H9 (cell line): ENCODE results near the gene RASA3. TPM values are rescaled to one million over a fixed set of nuclear protein-coding genes. Genes with fewer than 3 reads are reported as not detected.

Source experiments
- DNase-seq: peaks from one replicate; pipeline ENCODE4 v3.0.0-alpha.2; 2017
- H2AFZ ChIP-seq: one replicate; pipeline ENCODE4 v1.6.1; 2013; ENCODE audit warnings: mild to moderate bottlenecking, low read length, control low read depth, moderate library complexity
- H2AK5ac ChIP-seq: 2 replicates; pipeline ENCODE4 v1.6.1; 2013; ENCODE audit warnings: low read length, control low read depth, mixed read lengths; ENCODE audit not compliant: insufficient read length
- H2BK120ac ChIP-seq: one replicate; pipeline ENCODE4 v1.6.1; 2013; ENCODE audit warnings: low read depth, mild to moderate bottlenecking, low read length, control low read depth, inconsistent platforms; ENCODE audit not compliant: poor library complexity, severe bottlenecking
- H2BK12ac ChIP-seq: 2 replicates; pipeline ENCODE4 v1.6.1; 2013; ENCODE audit warnings: low read length, control low read depth, mixed read lengths, low read depth; ENCODE audit not compliant: insufficient read length
- H2BK15ac ChIP-seq: 2 replicates; pipeline ENCODE4 v1.6.1; 2013; ENCODE audit warnings: low read depth, low read length, control low read depth
- H2BK20ac ChIP-seq: one replicate; pipeline ENCODE4 v1.6.1; 2013; ENCODE audit warnings: low read depth, mild to moderate bottlenecking, low read length, control low read depth, inconsistent platforms; ENCODE audit not compliant: poor library complexity, severe bottlenecking
- H2BK5ac ChIP-seq: 2 replicates; pipeline ENCODE4 v1.6.1; 2013; ENCODE audit warnings: low read length, control low read depth, mixed read lengths; ENCODE audit not compliant: insufficient read length
- H3K14ac ChIP-seq: 2 replicates; pipeline ENCODE4 v1.6.1; 2013; ENCODE audit warnings: low read length, control low read depth; ENCODE audit not compliant: insufficient read depth
- H3K18ac ChIP-seq: 2 replicates; pipeline ENCODE4 v1.6.1; 2013; ENCODE audit warnings: low read depth, mild to moderate bottlenecking, mixed read lengths, low read length, control low read depth; ENCODE audit not compliant: insufficient read length
- H3K23ac ChIP-seq: 2 replicates; pipeline ENCODE4 v1.6.1; 2013; ENCODE audit warnings: low read length, control low read depth, mixed read lengths, low read depth; ENCODE audit not compliant: insufficient read length
- H3K23me2 ChIP-seq: 2 replicates; pipeline ENCODE4 v1.6.1; 2013; ENCODE audit warnings: low read depth, mild to moderate bottlenecking, mixed read lengths, low read length, control low read depth; ENCODE audit not compliant: insufficient read length, poor library complexity, severe bottlenecking
- H3K27ac ChIP-seq: 2 replicates; pipeline ENCODE4 v1.5.1; 2013; ENCODE audit warnings: low read length, control low read depth, mixed read lengths, low read depth; ENCODE audit not compliant: insufficient read length
- H3K27me3 ChIP-seq: 2 replicates; pipeline ENCODE4 v1.6.1; 2013; ENCODE audit warnings: low read length, control low read depth, inconsistent platforms; ENCODE audit not compliant: insufficient read depth
- H3K4ac ChIP-seq: 2 replicates; pipeline ENCODE4 v1.6.1; 2013; ENCODE audit warnings: low read depth, mild to moderate bottlenecking, control low read depth, inconsistent platforms, low read length, moderate library complexity
- H3K4me1 ChIP-seq: 2 replicates; pipeline ENCODE4 v1.6.1; 2013; ENCODE audit warnings: low read length, control low read depth, inconsistent platforms; ENCODE audit not compliant: insufficient read depth
- H3K4me2 ChIP-seq: 2 replicates; pipeline ENCODE4 v1.6.1; 2013; ENCODE audit warnings: low read length, control low read depth, mixed read lengths; ENCODE audit not compliant: insufficient read length, insufficient read depth
- H3K56ac ChIP-seq: 2 replicates; pipeline ENCODE4 v1.6.1; 2013; ENCODE audit warnings: low read depth, mild to moderate bottlenecking, mixed read lengths, low read length, control low read depth; ENCODE audit not compliant: insufficient read length
- H3K79me1 ChIP-seq: 2 replicates; pipeline ENCODE4 v1.6.1; 2013; ENCODE audit warnings: low read depth, mild to moderate bottlenecking, moderate library complexity, low read length, control low read depth, inconsistent platforms; ENCODE audit not compliant: insufficient read depth, poor library complexity, severe bottlenecking
- H3K79me2 ChIP-seq: 2 replicates; pipeline ENCODE4 v1.6.1; 2013; ENCODE audit warnings: low read length, control low read depth, inconsistent platforms; ENCODE audit not compliant: insufficient read depth
- H3K9ac ChIP-seq: 2 replicates; pipeline ENCODE4 v1.6.1; 2013; ENCODE audit warnings: low read length, control low read depth, mixed read lengths; ENCODE audit not compliant: insufficient read length; ENCODE audit errors: extremely low read depth
- H3K9me3 ChIP-seq: one replicate; pipeline ENCODE4 v1.6.1; 2013; ENCODE audit warnings: low read depth, low read length, inconsistent platforms; ENCODE audit not compliant: control insufficient read depth
- H3T11ph ChIP-seq: one replicate; pipeline ENCODE4 v1.6.1; 2013; ENCODE audit warnings: mild to moderate bottlenecking, low read length, control low read depth, inconsistent platforms
- H4K20me1 ChIP-seq: one replicate; pipeline ENCODE4 v1.6.1; 2013; ENCODE audit not compliant: control insufficient read depth, insufficient read length, insufficient read depth
- H4K5ac ChIP-seq: 2 replicates; pipeline ENCODE4 v1.6.1; 2013; ENCODE audit warnings: low read depth, mild to moderate bottlenecking, mixed read lengths, low read length, control low read depth; ENCODE audit not compliant: insufficient read length
- H4K8ac ChIP-seq: replicated peaks from 2 replicates; pipeline ENCODE4 v1.6.1; 2013; ENCODE audit warnings: low read length, control low read depth, mixed read lengths, low read depth; ENCODE audit not compliant: insufficient read length
- H4K91ac ChIP-seq: 2 replicates; pipeline ENCODE4 v1.6.1; 2013; ENCODE audit warnings: low read depth, mild to moderate bottlenecking, moderate library complexity, mixed read lengths, low read length, control low read depth; ENCODE audit not compliant: insufficient read length
- H3K27ac Mint-ChIP-seq, 3 experiments: 2 replicates in 2 of 3; 3 replicates in 1 of 3; pipeline ENCODE4 v1.8.0; 2020 to 2021; ENCODE audit warnings: mixed read lengths in 3 of 3, mild to moderate bottlenecking in 1 of 3, moderate library complexity in 1 of 3
- H3K27me3 Mint-ChIP-seq: 2 replicates; pipeline ENCODE4 v1.8.0; 2021; ENCODE audit warnings: low read depth, mild to moderate bottlenecking, moderate library complexity, mixed read lengths
- H3K36me3 Mint-ChIP-seq, 3 experiments: 2 replicates in 2 of 3; 3 replicates in 1 of 3; pipeline ENCODE4 v1.8.0; 2020 to 2021; ENCODE audit warnings: low read depth in 3 of 3, mixed read lengths in 3 of 3; ENCODE audit not compliant: insufficient read depth in 1 of 3
- H3K4me1 Mint-ChIP-seq, 2 experiments: 2 replicates each; pipeline ENCODE4 v1.8.0; 2020; ENCODE audit warnings: mixed read lengths in 2 of 2
- H3K4me3 Mint-ChIP-seq, 2 experiments: 2 replicates in 1 of 2; 3 replicates in 1 of 2; pipeline ENCODE4 v1.8.0; 2020 to 2021; ENCODE audit warnings: mild to moderate bottlenecking in 2 of 2, mixed read lengths in 2 of 2, moderate library complexity in 1 of 2
- H3K9me3 Mint-ChIP-seq, 2 experiments: 2 replicates in 1 of 2; 3 replicates in 1 of 2; pipeline ENCODE4 v1.8.0; 2020; ENCODE audit warnings: mild to moderate bottlenecking in 2 of 2, mixed read lengths in 2 of 2, moderate library complexity in 1 of 2
- WGBS: extraction: QIAGEN DNeasy Blood & Tissue Kit; methylation state at CpG from one replicate; pipeline ENCODE4 v1.1.7; 2013; ENCODE audit warnings: missing lambda C conversion rate, low lambda C conversion rate, mixed read lengths; ENCODE audit not compliant: insufficient read length; ENCODE audit errors: extremely low coverage; 5-methylcytosine and 5-hydroxymethylcytosine counted together
- total RNA-seq: library from RNA; stranded (reverse); gene quantifications from 2 replicates; pipeline ENCODE4 v1.2.1, GENCODE V29; 2021
- TF ChIP-seq, protein P1 (sequence below): fragments of 200-600 bp; sonication (generic); conservative IDR thresholded peaks from 3 replicates; pipeline ENCODE4 v1.8.0; 2021; ENCODE audit warnings: antibody characterized with exemption, mild to moderate bottlenecking

RASA3 gene
- total RNA-seq, 1 experiment from 2014 or later, result 12.3 TPM

DNA sequence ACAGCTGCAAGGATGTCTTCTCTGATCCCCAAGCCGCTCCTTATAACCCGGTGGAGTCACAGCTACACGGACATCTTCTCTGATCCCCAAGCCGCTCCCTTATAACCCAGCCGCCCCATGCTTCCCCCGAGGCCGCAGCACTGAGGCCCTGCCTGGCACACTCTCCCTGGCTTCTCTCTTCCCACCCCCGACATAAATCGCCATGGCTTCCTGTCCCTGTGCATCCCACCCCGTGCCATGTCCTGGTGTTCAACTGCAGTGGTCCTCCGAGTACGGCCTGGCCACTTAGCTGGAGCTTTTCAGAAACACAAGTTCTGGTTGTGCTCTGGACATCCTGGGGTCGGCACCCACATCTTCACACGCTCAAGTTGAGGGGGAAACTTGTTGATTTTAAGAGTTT, 60.4 kb downstream of the RASA3 start:
- Histone ChIP-seq H3K23me2 (no peaks in the 10 kb centered on the region), H3K56ac (no peak overlapping the region), H2BK12ac (no peak overlapping the region), H3T11ph (no peak overlapping the region), H3K9me3 (no peaks in the 10 kb centered on the region), H3K18ac (no peak overlapping the region), H4K20me1 (no peaks in the 10 kb centered on the region), H4K5ac (no peak overlapping the region), H3K9ac (no peak overlapping the region), H2AK5ac (no peak overlapping the region), H2AFZ (no peak overlapping the region), H4K8ac (no peak overlapping the region), H2BK5ac (no peak overlapping the region), H3K14ac (no peak overlapping the region; the same call in 1 of the 2 replicates), H3K23ac (no peak overlapping the region), H3K79me1 (no peaks in the 10 kb centered on the region), H2BK20ac (no peak overlapping the region), H3K4ac (no peak overlapping the region), H3K79me2 (no peaks in the 10 kb centered on the region), H3K27ac (no peak overlapping the region), H2BK15ac (no peak overlapping the region), H3K4me2 (no peak overlapping the region), H4K91ac (no peak overlapping the region), H3K4me1 (no peaks in the 10 kb centered on the region), H3K27me3 (no peaks in the 10 kb centered on the region), H2BK120ac (no peak overlapping the region)
- Mint-ChIP-seq H3K27ac (peak overlapping the region in 2 of 3 experiments; percentile 59 to 85; a peak in 3 of 7 replicates), H3K27me3 (peaks cover 2% of the 10 kb centered on the region; the same call in 1 of the 2 replicates), H3K36me3 (peaks cover 6 to 9% (median 7%) of the 10 kb centered on the region in 3 experiments; a peak in 6 of 7 replicates), H3K9me3 (peaks cover 4 to 5% of the 10 kb centered on the region in 2 experiments; a peak in 4 of 5 replicates), H3K4me1 (peaks cover 13 to 20% of the 10 kb centered on the region in 2 experiments), H3K4me3 (no peak overlapping the region)
- TF ChIP-seq, protein P1, sequence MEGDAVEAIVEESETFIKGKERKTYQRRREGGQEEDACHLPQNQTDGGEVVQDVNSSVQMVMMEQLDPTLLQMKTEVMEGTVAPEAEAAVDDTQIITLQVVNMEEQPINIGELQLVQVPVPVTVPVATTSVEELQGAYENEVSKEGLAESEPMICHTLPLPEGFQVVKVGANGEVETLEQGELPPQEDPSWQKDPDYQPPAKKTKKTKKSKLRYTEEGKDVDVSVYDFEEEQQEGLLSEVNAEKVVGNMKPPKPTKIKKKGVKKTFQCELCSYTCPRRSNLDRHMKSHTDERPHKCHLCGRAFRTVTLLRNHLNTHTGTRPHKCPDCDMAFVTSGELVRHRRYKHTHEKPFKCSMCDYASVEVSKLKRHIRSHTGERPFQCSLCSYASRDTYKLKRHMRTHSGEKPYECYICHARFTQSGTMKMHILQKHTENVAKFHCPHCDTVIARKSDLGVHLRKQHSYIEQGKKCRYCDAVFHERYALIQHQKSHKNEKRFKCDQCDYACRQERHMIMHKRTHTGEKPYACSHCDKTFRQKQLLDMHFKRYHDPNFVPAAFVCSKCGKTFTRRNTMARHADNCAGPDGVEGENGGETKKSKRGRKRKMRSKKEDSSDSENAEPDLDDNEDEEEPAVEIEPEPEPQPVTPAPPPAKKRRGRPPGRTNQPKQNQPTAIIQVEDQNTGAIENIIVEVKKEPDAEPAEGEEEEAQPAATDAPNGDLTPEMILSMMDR, result no peak
- no peak for DNase-seq
- WGBS, result no CpG with 5 or more reads among the region's 14 CpGs
